ENCODE data around the gene PROM2.

DNA sequence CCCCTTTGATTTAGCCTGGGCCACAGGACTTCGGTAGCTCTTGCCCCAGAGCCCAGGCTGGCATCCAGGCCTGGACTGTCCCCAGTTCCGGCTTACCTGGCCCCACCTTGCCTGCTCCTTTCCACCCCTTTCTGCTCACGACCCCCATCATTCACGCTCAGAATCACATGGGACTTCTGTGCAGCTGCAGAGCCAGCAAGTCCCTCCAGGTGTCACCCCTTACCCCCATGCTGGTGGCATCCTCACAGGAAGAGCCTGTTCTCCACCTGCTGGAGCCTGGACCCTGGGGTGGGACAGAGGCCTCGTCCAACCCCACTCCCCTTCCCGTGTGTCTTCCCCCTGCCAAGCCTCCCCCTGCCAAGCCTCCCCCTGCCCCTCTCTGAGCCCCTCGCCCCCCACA, 15.0 kb downstream of the PROM2 start:
- TF ChIP-seq CTCF (conservative IDR thresholded peaks at IDR 0.05) (no peak), ZFX (IDR thresholded peaks at IDR 0.05) (no peak)
